ENCODE data around the gene USP9X. TPM values are rescaled to one million over a fixed set of nuclear protein-coding genes. Genes with fewer than 3 reads are reported as not detected.

The USP9X gene
- total RNA-seq, 2 experiments from 2014 or later: 38.0 to 58.5 TPM

Other genes with a start within 250 kb of the USP9X start
- gene DDX3X, start 248.7 kb downstream of the USP9X start, total RNA-seq (2014; rRNA removed; shearing (Covaris generic)): 69.6 and 75.1 TPM in 2 replicates
- 85.0 and 96.4 TPM in 2 replicates for gene DDX3X, start 248.7 kb downstream of the USP9X start, total RNA-seq (2022)